K562 (cell line): ENCODE data around the gene COPS9.

Experiments used
- CEBPB ChIP-seq: fragments of 450-650 bp; IDR thresholded peaks from 2 replicates; pipeline ENCODE4 v1.6.1; 2016; ENCODE audit warnings: missing genetic modification characterization, missing compliant biosample characterization
- CTCF ChIP-seq, 3 experiments: IDR thresholded peaks in 2 of 3; conservative IDR thresholded peaks in 1 of 3; 2 replicates each; pipeline ENCODE4 v1.5.1; 2011 to 2012; ENCODE audit warnings: low read length in 3 of 3, mild to moderate bottlenecking in 3 of 3, control low read depth in 2 of 3, improper control_type of control experiment in 1 of 3, inconsistent platforms in 1 of 3, low read depth in 1 of 3, mixed read lengths in 1 of 3, moderate library complexity in 1 of 3; ENCODE audit not compliant: insufficient read depth in 2 of 3
- GABPB1 ChIP-seq: sonication (generic); formaldehyde crosslinking; IDR thresholded peaks from 2 replicates; pipeline ENCODE4 v1.8.0; 2022; ENCODE audit warnings: mild to moderate bottlenecking, missing genetic modification reagents
- MAFG ChIP-seq: fragments of 450-650 bp; conservative IDR thresholded peaks from 2 replicates; pipeline ENCODE4 v1.6.1; 2016; ENCODE audit warnings: missing genetic modification characterization, missing compliant biosample characterization
- MAX ChIP-seq: sonication (generic); formaldehyde crosslinking; IDR thresholded peaks from 2 replicates; pipeline ENCODE4 v1.9.0; 2022; ENCODE audit warnings: mild to moderate bottlenecking, missing genetic modification reagents
- NELFE ChIP-seq: IDR thresholded peaks from 2 replicates; pipeline ENCODE4 v1.6.1; 2011; ENCODE audit warnings: mild to moderate bottlenecking; ENCODE audit not compliant: insufficient read depth, insufficient read length
- PATZ1 ChIP-seq: fragments of 250-450 bp; sonication (Bioruptor Pico); IDR thresholded peaks from 2 replicates; pipeline ENCODE4 v1.5.0; 2020; ENCODE audit warnings: mild to moderate bottlenecking, borderline replicate concordance
- POLR2AphosphoS5 ChIP-seq: IDR thresholded peaks from 2 replicates; pipeline ENCODE4 v1.6.1; 2011; ENCODE audit warnings: mild to moderate bottlenecking, low read depth, low read length, moderate library complexity; ENCODE audit not compliant: control insufficient read depth, insufficient read depth
- PRPF4 ChIP-seq: fragments of 200-400 bp; formaldehyde crosslinking; IDR thresholded peaks from one replicate; pipeline ENCODE4 v1.6.1; 2017; ENCODE audit warnings: low read length, low read depth, mild to moderate bottlenecking; ENCODE audit not compliant: insufficient read depth, poor library complexity, severe bottlenecking
- SPI1 ChIP-seq: IDR thresholded peaks from 2 replicates; pipeline ENCODE4 v1.6.1; 2011; ENCODE audit warnings: low read depth, low read length, control low read depth, borderline replicate concordance
- TAF1 ChIP-seq: IDR thresholded peaks from 2 replicates; pipeline ENCODE4 v1.6.1; 2011; ENCODE audit warnings: mild to moderate bottlenecking, low read length, moderate library complexity; ENCODE audit not compliant: insufficient read depth, control insufficient read depth, severe bottlenecking; ENCODE audit errors: extremely low read depth
- ZBTB43 ChIP-seq: sonication (generic); formaldehyde crosslinking; IDR thresholded peaks from 2 replicates; pipeline ENCODE4 v1.8.0; 2023; ENCODE audit warnings: mild to moderate bottlenecking, missing genetic modification reagents
- ZNF274 ChIP-seq: IDR thresholded peaks from 2 replicates; pipeline ENCODE4 v1.6.1; 2011; ENCODE audit warnings: low read depth, mild to moderate bottlenecking, low read length, moderate library complexity, borderline replicate concordance
- ZNF41 ChIP-seq: fragments of 250-450 bp; sonication (Bioruptor Pico); conservative IDR thresholded peaks from 2 replicates; pipeline ENCODE4 v1.4.0; 2020; ENCODE audit warnings: mild to moderate bottlenecking

GRCh38 chr2:240146141-240146561, 10.0 kb upstream of the COPS9 start:
- TF ChIP-seq CTCF (IDR thresholded peaks at IDR 0.05 in 2 of 3, conservative IDR thresholded peaks at IDR 0.05 in 1 of 3; ENCODE audit: insufficient read depth in 2 of 3, low read depth in 1 of 3, low read length in 3 of 3) (no peak), ZNF274 (no peak), ZBTB43 (CRISPR knock-in tag) (no peak), SPI1 (no peak), MAFG (tag) (no peak), CEBPB (no peak), ZNF41 (no peak), TAF1 (no peak), MAX (CRISPR knock-in tag) (no peak), PRPF4 (no peak), GABPB1 (no peak), NELFE (no peak), PATZ1 (CRISPR knock-in tag) (no peak), POLR2AphosphoS5 (no peak)
